ENCODE data around the gene DNAJC21.

DNA sequence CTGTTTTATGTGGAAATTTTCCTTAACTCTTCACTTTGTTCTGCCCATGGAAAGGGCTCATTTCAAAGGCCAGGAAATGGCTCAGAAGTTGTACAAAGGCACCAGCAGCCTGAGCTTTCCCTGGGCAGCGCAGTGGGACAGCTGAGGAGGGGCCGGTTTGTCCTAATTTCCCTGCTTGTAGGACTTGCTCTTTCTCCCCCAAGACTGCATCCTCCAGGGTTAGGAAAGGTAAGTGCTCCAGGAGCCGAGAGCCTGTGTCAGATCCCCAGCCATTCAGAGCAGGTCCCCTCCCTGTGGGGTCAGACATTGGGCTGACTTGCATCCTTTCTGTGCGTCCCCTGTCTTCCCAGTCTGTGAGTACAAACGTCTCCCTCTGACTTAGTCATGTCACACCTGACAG, 74.8 kb downstream of the DNAJC21 start:
- TF ChIP-seq, protein P1, sequence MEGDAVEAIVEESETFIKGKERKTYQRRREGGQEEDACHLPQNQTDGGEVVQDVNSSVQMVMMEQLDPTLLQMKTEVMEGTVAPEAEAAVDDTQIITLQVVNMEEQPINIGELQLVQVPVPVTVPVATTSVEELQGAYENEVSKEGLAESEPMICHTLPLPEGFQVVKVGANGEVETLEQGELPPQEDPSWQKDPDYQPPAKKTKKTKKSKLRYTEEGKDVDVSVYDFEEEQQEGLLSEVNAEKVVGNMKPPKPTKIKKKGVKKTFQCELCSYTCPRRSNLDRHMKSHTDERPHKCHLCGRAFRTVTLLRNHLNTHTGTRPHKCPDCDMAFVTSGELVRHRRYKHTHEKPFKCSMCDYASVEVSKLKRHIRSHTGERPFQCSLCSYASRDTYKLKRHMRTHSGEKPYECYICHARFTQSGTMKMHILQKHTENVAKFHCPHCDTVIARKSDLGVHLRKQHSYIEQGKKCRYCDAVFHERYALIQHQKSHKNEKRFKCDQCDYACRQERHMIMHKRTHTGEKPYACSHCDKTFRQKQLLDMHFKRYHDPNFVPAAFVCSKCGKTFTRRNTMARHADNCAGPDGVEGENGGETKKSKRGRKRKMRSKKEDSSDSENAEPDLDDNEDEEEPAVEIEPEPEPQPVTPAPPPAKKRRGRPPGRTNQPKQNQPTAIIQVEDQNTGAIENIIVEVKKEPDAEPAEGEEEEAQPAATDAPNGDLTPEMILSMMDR (conservative IDR thresholded peaks at IDR 0.05 in 1 of 2, IDR thresholded peaks at IDR 0.05 in 1 of 2; ENCODE audit: low read depth in 1 of 2, low read length in 2 of 2): no peak
- TF ChIP-seq EZH2 (IDR thresholded peaks at IDR 0.05; ENCODE audit: low read length, missing control alignments): no peak

Data from fibroblast of lung (primary cell).